K562 (cell line): Measurements from ENCODE around the gene ABCG2. TPM values are rescaled to one million over a fixed set of nuclear protein-coding genes. Genes with fewer than 3 reads are reported as not detected.

ENCODE experiments used
- ATAC-seq: fragments of 200-7000 bp; cut with Tn5 transposase; 3 replicates; pipeline ENCODE4 v1.9.1; 2020; ENCODE audit warnings: moderate library complexity
- BruUV-seq: library from RNA; stranded (reverse); fragments of 400-500 nt; replicated peaks from 2 replicates; lab custom pipeline; 2021; lab: Mats Ljungman, UMichigan
- CTCF ChIA-PET: fragments of 300-600 bp; formaldehyde crosslinking; extraction: SDS; loops from one replicate; lab custom pipeline; 2021; ENCODE audit warnings: low intra/inter-chr PET ratio; lab: Yijun Ruan, JAX
- POLR2A ChIA-PET: fragments of 300-600, 350-650 bp; sonication (Branson Sonifier 250); formaldehyde crosslinking; extraction: SDS; loops from one replicate; lab custom pipeline; 2021; ENCODE audit warnings: antibody characterized with exemption, inconsistent platforms; lab: Yijun Ruan, JAX
- DNase-seq, 4 experiments: peaks; one replicate each; pipeline versions ENCODE4 v3.0.0 to v3.0.0-alpha.2; 2011 to 2018; ENCODE audit warnings: low spot score in 3 of 4, mixed read lengths in 3 of 4; ENCODE audit errors: extremely low read depth in 1 of 4
- FAIRE-seq: peaks from 2 replicates; lab custom pipeline; 2011; peaks lifted over from hg19 to GRCh38; lab: Jason Lieb, UNC
- H2AFZ ChIP-seq: 2 replicates; pipeline ENCODE4 v1.6.0; 2011; ENCODE audit warnings: low read depth, low read length, control low read depth, inconsistent platforms
- H3K27ac ChIP-seq: fragments of 200-600 bp; 3 replicates; pipeline ENCODE4 v1.8.0; 2011; ENCODE audit warnings: low read depth, mild to moderate bottlenecking, control low read depth, inconsistent platforms, low read length, moderate library complexity, mixed read lengths; ENCODE audit errors: extremely low read depth
- H3K27me3 ChIP-seq, 2 experiments: fragments of 300-600 bp in 1 of 2; 2 replicates in 1 of 2; 3 replicates in 1 of 2; pipeline versions ENCODE4 v1.6.0 to v1.8.0; 2011; ENCODE audit warnings: inconsistent platforms in 2 of 2, low read length in 2 of 2, mild to moderate bottlenecking in 1 of 2, mixed read lengths in 1 of 2, moderate library complexity in 1 of 2; ENCODE audit not compliant: control insufficient read depth in 2 of 2, insufficient read depth in 2 of 2
- H3K36me3 ChIP-seq: fragments of 300-600 bp; 3 replicates; pipeline ENCODE4 v1.8.0; 2011; ENCODE audit warnings: mild to moderate bottlenecking, low read length, inconsistent platforms; ENCODE audit not compliant: control insufficient read depth, insufficient read depth
- H3K4me1 ChIP-seq, 2 experiments: fragments of 200-600 bp in 1 of 2; replicated peaks in 1 of 2; 2 replicates in 1 of 2; 3 replicates in 1 of 2; pipeline versions ENCODE4 v1.5.1 to v1.8.0; 2011; ENCODE audit warnings: inconsistent platforms in 2 of 2, low read length in 2 of 2, mild to moderate bottlenecking in 1 of 2, mixed read lengths in 1 of 2, moderate library complexity in 1 of 2; ENCODE audit not compliant: control insufficient read depth in 2 of 2, insufficient read depth in 2 of 2
- H3K4me2 ChIP-seq: 2 replicates; pipeline ENCODE4 v1.6.1; 2011; ENCODE audit warnings: low read length, control low read depth, inconsistent platforms, mixed read lengths; ENCODE audit not compliant: insufficient read depth
- H3K4me3 ChIP-seq: fragments of 200-600 bp; sonication (generic), shearing (Covaris generic); 2 replicates; pipeline ENCODE4 v1.5.1; 2016; ENCODE audit warnings: control low read depth, inconsistent platforms
- H3K79me2 ChIP-seq: fragments of 200-600 bp; 3 replicates; pipeline ENCODE4 v1.8.0; 2011; ENCODE audit warnings: low read length, inconsistent platforms; ENCODE audit not compliant: control insufficient read depth, insufficient read depth
- H3K9ac ChIP-seq, 2 experiments: 2 replicates each; pipeline versions ENCODE4 v1.6.0 to v1.6.1; 2011; ENCODE audit warnings: low read depth in 2 of 2, low read length in 2 of 2, control low read depth in 1 of 2, inconsistent platforms in 1 of 2, mild to moderate bottlenecking in 1 of 2, mixed read lengths in 1 of 2; ENCODE audit not compliant: insufficient read depth in 1 of 2
- H3K9me1 ChIP-seq: one replicate; pipeline ENCODE4 v1.6.0; 2011; ENCODE audit warnings: inconsistent platforms, mild to moderate bottlenecking, low read length, moderate library complexity; ENCODE audit not compliant: control insufficient read depth, insufficient read depth
- H3K9me3 ChIP-seq: replicated peaks from 2 replicates; pipeline ENCODE4 v1.5.1; 2011; ENCODE audit warnings: low read depth, low read length, inconsistent platforms; ENCODE audit not compliant: control insufficient read depth, insufficient read depth
- H4K20me1 ChIP-seq: replicated peaks from 2 replicates; pipeline ENCODE4 v1.6.1; 2011; ENCODE audit warnings: low read length, inconsistent platforms, mixed read lengths; ENCODE audit not compliant: control insufficient read depth, insufficient read depth
- CHAMP1 ChIP-seq: fragments of 450-650 bp; IDR thresholded peaks from 2 replicates; pipeline ENCODE4 v1.6.1; 2016; ENCODE audit warnings: mild to moderate bottlenecking
- CLOCK ChIP-seq: fragments of 250-450 bp; sonication (Bioruptor Pico); IDR thresholded peaks from 2 replicates; pipeline ENCODE4 v1.4.0; 2020; ENCODE audit warnings: mild to moderate bottlenecking, moderate library complexity, borderline replicate concordance
- ETS2 ChIP-seq: IDR thresholded peaks from 2 replicates; pipeline ENCODE4 v1.6.1; 2016; ENCODE audit warnings: borderline replicate concordance, missing genetic modification characterization, mild to moderate bottlenecking, moderate library complexity, missing compliant biosample characterization; ENCODE audit not compliant: poor library complexity, severe bottlenecking
- FIP1L1 ChIP-seq: fragments of 200-400 bp; formaldehyde crosslinking; IDR thresholded peaks from 2 replicates; pipeline ENCODE4 v1.6.1; 2018; ENCODE audit warnings: mild to moderate bottlenecking, low read depth, low read length; ENCODE audit not compliant: poor library complexity, severe bottlenecking
- HCFC1 ChIP-seq: IDR thresholded peaks from 2 replicates; pipeline ENCODE4 v1.6.1; 2012; ENCODE audit warnings: low read depth, low read length, improper control_type of control experiment
- ID3 ChIP-seq, 2 experiments: fragments of 250-450 bp in 1 of 2; fragments of 450-650 bp in 1 of 2; sonication (Bioruptor Pico) in 1 of 2; IDR thresholded peaks; 2 replicates each; pipeline versions ENCODE4 v1.6.1 to v1.8.0; 2016 to 2021; ENCODE audit warnings: mild to moderate bottlenecking in 2 of 2, moderate library complexity in 2 of 2, missing compliant biosample characterization in 1 of 2, missing genetic modification characterization in 1 of 2
- MEIS2 ChIP-seq: fragments of 450-650 bp; IDR thresholded peaks from 2 replicates; pipeline ENCODE4 v1.6.1; 2014; ENCODE audit warnings: mild to moderate bottlenecking; ENCODE audit not compliant: partially characterized antibody
- ZC3H4 ChIP-seq: sonication (generic); formaldehyde crosslinking; IDR thresholded peaks from 2 replicates; pipeline ENCODE4 v1.9.0; 2021; ENCODE audit warnings: missing genetic modification reagents, borderline replicate concordance
- ZKSCAN1 ChIP-seq: fragments of 150-350 bp; IDR thresholded peaks from 2 replicates; pipeline ENCODE4 v1.6.1; 2016; ENCODE audit warnings: low read depth, low read length
- ZNF12 ChIP-seq: sonication (generic); formaldehyde crosslinking; IDR thresholded peaks from 2 replicates; pipeline ENCODE4 v1.4.0; 2020; ENCODE audit warnings: mild to moderate bottlenecking, missing genetic modification reagents
- ZNF512 ChIP-seq: IDR thresholded peaks from 2 replicates; pipeline ENCODE4 v1.6.1; 2016; ENCODE audit warnings: missing genetic modification characterization, missing compliant biosample characterization
- WGBS: fragments of 100-300 bp; shearing (Covaris generic); methylation state at CpG from one replicate; pipeline ENCODE4 v1.1.6; 2016; ENCODE audit warnings: low coverage, mixed read lengths; ENCODE audit not compliant: insufficient coverage; ENCODE audit errors: missing lambda C conversion rate; 5-methylcytosine and 5-hydroxymethylcytosine counted together
- in situ Hi-C: fragments of 300-500 bp; cut with MboI; formaldehyde crosslinking; loops from 4 replicates; pipeline ENCODE4 v1.15.0; 2018; ENCODE audit warnings: inconsistent platforms, mixed read lengths
- intact Hi-C: fragments of 100-400 bp; cut with micrococcal nuclease; formaldehyde crosslinking; loops from 2 replicates; pipeline ENCODE4 v1.14.2; 2022
- polyA plus RNA-seq, 8 experiments: library from polyadenylated mRNA; depleted of rRNA in 4 of 8; stranded (reverse) in 5 of 8; unstranded in 3 of 8; fragments of >200 nt; fragmentation: Nextera tagmentation in 2 of 8; fragmentation: Illumina TruSeq in 1 of 8; extraction: Ambion mirVana in 2 of 8; extraction: Trizol in 1 of 8; gene quantifications; 2 replicates each; pipeline versions ENCODE4 v1.2.1 to v1.2.3, GENCODE V29; 2011 to 2014; ENCODE audit warnings: inconsistent platforms in 1 of 8, missing spikeins in 1 of 8
- total RNA-seq, 7 experiments: library from RNA; depleted of rRNA in 6 of 7; stranded (reverse); fragments of >200 nt in 6 of 7; fragmentation: Illumina TruSeq in 2 of 7; extraction: Trizol in 2 of 7; gene quantifications; 2 replicates each; pipeline versions ENCODE4 v1.2.1 to v1.2.3, GENCODE V29; 2011 to 2021; ENCODE audit warnings: low replicate concordance in 1 of 7

The ABCG2 gene
- total and polyA plus RNA-seq, 9 of the 15 experiments (the other 6 are each of a cell fraction or from before 2014, with no cell fraction given) = 0.01 to 0.36 (median 0.11) TPM; not detected in 4

GRCh38 chr4:88091378-88091777 lies 67.1 kb downstream of the ABCG2 start:
- CTCF ChIA-PET = no interaction called here
- H3K9me1 ChIP-seq = no peaks in the 10 kb centered on the region
- intact Hi-C loops = no loop called here
- H4K20me1 ChIP-seq = no peaks in the 10 kb centered on the region
- no peaks in the 10 kb centered on the region for H3K9me3 ChIP-seq
- no peak overlapping the region for H3K9ac ChIP-seq
- TF ChIP-seq HCFC1 (no peak), FIP1L1 (no peak), ZNF12 (CRISPR knock-in tag) (no peak), ETS2 (tag) (no peak), MEIS2 (no peak), ZC3H4 (no peak), CHAMP1 (no peak), ZNF512 (tag) (no peak), CLOCK (CRISPR knock-in tag) (no peak), ID3 (CRISPR knock-in tag; IDR thresholded peaks at IDR 0.05) (no peak), ID3 (tag; IDR thresholded peaks at IDR 0.05) (no peak), ZKSCAN1 (no peak)
- no peak overlapping the region for H3K4me3 ChIP-seq
- no peak for DNase-seq
- H3K4me1 ChIP-seq = no peaks in the 10 kb centered on the region
- H2AFZ ChIP-seq = no peak overlapping the region
- 0% methylated on average over 3 of the region's 3 CpGs for WGBS
- no peaks in the 10 kb centered on the region for H3K79me2 ChIP-seq
- in situ Hi-C loops = no loop called here
- no peak overlapping the region for H3K4me2 ChIP-seq
- H3K27ac ChIP-seq = no peak overlapping the region
- POLR2A ChIA-PET = no interaction called here
- no peak for ATAC-seq
- H3K36me3 ChIP-seq = no peaks in the 10 kb centered on the region
- FAIRE-seq = no peak
- no TSS peak for BruUV-seq
- H3K27me3 ChIP-seq = no peaks in the 10 kb centered on the region; a peak in 1 of 5 replicates
